ENCODE data around the gene WFIKKN1. TPM values are rescaled to one million over a fixed set of nuclear protein-coding genes. Genes with fewer than 3 reads are reported as not detected.
A peak's percentile ranks its signal among the peaks of the same experiment; 100 is the strongest.

The WFIKKN1 gene
- total and polyA plus RNA-seq, 12 donors = 0.11 to 0.95 (median 0.32) TPM

DNA sequence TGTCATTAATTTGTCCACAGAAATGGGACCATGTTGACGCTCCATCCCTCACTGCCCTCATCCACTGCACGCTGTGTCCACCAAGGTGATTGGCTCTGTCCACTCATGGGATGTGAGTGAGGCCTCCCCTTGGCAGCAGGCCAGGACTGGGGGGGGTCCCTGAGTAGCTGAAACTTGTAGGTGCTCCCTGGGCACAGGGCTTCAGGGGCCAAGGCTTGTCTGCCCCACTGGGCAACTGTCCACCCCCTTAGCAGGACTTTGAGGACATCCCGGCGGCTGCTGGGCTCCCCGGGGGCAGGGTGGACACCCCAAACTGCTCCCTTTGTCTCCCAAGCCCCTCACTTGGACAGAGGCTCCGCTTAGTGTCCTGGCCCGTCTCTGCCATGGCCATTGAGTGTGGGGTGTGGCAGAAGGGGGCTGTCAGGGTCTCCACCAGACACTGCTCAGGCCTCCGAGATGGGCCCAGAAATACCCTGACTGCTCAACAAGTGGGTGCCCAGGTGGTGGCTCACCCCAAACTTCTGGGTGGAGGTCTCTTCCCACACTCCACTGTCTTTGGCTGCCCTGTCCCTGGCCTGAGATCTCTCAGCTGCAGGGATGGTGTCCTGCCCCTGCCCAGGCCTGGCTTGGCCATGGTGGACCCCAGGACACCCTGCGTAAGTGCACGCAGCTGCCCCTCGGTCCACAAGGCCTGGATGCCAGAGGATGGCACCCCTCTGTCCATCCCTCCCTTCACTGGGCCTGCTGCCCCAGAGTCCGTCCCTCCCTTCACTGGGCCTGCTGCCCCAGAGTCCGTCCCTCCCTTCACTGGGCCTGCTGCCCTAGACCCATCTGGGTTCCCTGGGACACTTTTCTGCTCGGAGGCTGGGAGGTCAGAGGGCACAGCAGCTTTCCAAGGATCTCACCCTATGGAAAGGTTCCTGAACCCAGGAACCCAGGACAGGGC, 43.9 kb upstream of the WFIKKN1 start:
- 63 to 72% methylated on average over 14 of the region's 14 CpGs for WGBS, 2 donors
- no peaks in the 10 kb centered on the region for H3K27me3 ChIP-seq
- no peak for ATAC-seq
- intact Hi-C loops (cut with DNase I) = loop anchor here in 5 of 10 donors (5.0 to 10.0 kb wide), 4 partner anchors 68 to 162 kb away; partner anchors contain the start of genes RHOT2 (in 2 of the 5) and RAB11FIP3 (in 1 of the 5)
- no peaks in the 10 kb centered on the region for H3K9me3 ChIP-seq
- H3K36me3 ChIP-seq = peaks cover 0 to 7% (median 0%) of the 10 kb centered on the region in 9 donors
- TF ChIP-seq, protein P1, sequence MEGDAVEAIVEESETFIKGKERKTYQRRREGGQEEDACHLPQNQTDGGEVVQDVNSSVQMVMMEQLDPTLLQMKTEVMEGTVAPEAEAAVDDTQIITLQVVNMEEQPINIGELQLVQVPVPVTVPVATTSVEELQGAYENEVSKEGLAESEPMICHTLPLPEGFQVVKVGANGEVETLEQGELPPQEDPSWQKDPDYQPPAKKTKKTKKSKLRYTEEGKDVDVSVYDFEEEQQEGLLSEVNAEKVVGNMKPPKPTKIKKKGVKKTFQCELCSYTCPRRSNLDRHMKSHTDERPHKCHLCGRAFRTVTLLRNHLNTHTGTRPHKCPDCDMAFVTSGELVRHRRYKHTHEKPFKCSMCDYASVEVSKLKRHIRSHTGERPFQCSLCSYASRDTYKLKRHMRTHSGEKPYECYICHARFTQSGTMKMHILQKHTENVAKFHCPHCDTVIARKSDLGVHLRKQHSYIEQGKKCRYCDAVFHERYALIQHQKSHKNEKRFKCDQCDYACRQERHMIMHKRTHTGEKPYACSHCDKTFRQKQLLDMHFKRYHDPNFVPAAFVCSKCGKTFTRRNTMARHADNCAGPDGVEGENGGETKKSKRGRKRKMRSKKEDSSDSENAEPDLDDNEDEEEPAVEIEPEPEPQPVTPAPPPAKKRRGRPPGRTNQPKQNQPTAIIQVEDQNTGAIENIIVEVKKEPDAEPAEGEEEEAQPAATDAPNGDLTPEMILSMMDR (IDR thresholded peaks at IDR 0.05) = no peak
- H3K4me1 ChIP-seq = peaks cover 10 to 60% (median 38%) of the 10 kb centered on the region in 9 donors
- peak in 1 of 2 donors; percentile 57 for DNase-seq
- peak overlapping the region in 3 of 10 donors; percentile 8 to 91 (median 86) for H3K4me3 ChIP-seq
- peak overlapping the region in 7 of 10 donors; percentile 11 to 100 (median 97) for H3K27ac ChIP-seq

DNA sequence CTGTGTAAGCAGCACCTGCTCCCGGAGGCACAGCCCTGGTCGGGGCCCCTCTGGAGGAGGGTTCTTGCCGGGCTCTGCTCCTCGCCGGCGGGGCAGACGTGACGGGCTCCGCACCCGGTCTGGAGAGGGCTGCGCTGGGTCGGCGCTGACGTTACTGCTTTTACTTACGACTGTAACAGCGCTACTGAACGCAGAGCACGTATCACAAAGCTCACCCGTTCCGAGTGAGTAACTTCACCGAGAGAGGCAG, 42.2 kb upstream of the WFIKKN1 start:
- ATAC-seq (no peak), DNase-seq (peak in 1 of 2 donors; percentile 45)
- H3K4me1 ChIP-seq = peaks cover 10 to 67% (median 45%) of the 10 kb centered on the region in 9 donors
- peaks cover 0 to 9% (median 0%) of the 10 kb centered on the region in 9 donors for H3K36me3 ChIP-seq
- peak overlapping the region; percentile 80 to 100 (median 99) for H3K27ac ChIP-seq
- TF ChIP-seq, protein P1 (IDR thresholded peaks at IDR 0.05) = no peak
- 0 to 1% methylated on average over 21 of the region's 21 CpGs for WGBS, 2 donors
- intact Hi-C loops (cut with DNase I) = loop anchor here in 5 of 10 donors (2.0 to 10.0 kb wide), 6 partner anchors 20 to 164 kb away; partner anchors contain the start of genes RHOT2 (in 2 of the 5), METTL26 (in 1 of the 5), PIGQ (in 1 of the 5) and RAB11FIP3 (in 1 of the 5)
- H3K9me3 ChIP-seq = no peaks in the 10 kb centered on the region
- H3K27me3 ChIP-seq = no peaks in the 10 kb centered on the region
- peak overlapping the region; percentile 54 to 97 (median 85) for H3K4me3 ChIP-seq

DNA sequence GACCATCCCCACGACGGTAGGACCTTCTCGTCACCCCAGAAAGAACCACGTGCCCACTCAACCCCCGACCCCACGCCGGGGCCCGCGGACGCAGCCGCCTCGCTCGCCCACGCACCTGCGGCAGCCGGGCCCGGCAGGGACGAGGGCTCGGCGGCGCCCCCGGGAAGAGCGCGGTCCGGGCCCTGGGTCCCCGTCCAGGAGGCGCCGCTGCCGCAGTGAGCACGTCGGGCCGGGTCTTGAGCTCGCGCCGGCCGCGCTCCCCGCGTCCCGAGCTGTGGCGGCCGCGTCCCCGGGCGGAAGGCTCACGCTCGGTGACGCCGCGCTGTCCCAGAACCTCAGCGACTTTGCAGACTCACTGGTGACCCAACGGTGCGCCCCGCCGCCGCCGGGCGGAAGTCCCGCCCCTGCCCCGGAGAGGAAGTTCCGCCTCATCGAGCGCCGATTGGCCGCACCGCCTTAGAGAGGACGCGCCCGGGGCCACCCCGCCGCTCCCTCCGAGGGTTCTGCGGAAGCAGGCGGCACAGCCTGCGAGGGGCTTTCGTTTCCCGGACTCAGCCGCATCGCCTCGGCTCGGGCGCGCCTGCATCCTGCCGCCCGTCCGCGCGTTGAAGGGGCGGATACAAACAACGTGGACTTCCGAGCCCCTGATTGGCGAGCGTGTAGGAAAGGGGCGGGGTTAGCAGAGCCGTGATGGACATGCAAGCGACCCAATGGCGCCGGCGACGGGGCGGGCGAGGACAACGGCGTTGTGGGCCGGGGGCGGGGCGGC, 41.7 kb upstream of the WFIKKN1 start:
- peaks cover 10 to 64% (median 42%) of the 10 kb centered on the region in 9 donors for H3K4me1 ChIP-seq
- DNase-seq = peak; percentile 98 to 99
- intact Hi-C loops (cut with DNase I) = loop anchor here in 5 of 10 donors (2.0 to 10.0 kb wide), 6 partner anchors 20 to 164 kb away; partner anchors contain the start of genes RHOT2 (in 2 of the 5), METTL26 (in 1 of the 5), PIGQ (in 1 of the 5) and RAB11FIP3 (in 1 of the 5)
- no peaks in the 10 kb centered on the region for H3K27me3 ChIP-seq
- H3K9me3 ChIP-seq = no peaks in the 10 kb centered on the region
- WGBS, 2 donors = 0 to 1% methylated on average over 88 to 107 of the region's 107 CpGs
- peak overlapping the region; percentile 80 to 100 (median 99) for H3K27ac ChIP-seq
- peak overlapping the region; percentile 54 to 97 (median 85) for H3K4me3 ChIP-seq
- peaks cover 0 to 13% (median 0%) of the 10 kb centered on the region in 9 donors for H3K36me3 ChIP-seq
- ATAC-seq = peak; percentile 87 to 96 (median 92)
- TF ChIP-seq, protein P1 (IDR thresholded peaks at IDR 0.05) = no peak
